Measurements from ENCODE around the gene APBA2.
"Not testable (repeated sequence)": the region's sequence is repeated elsewhere in the genome, so short reads cannot be mapped to it uniquely, and the experiment has no call there.

Gene APBA2

GRCh38 chr15:29031502-29032228 is 145.9 kb downstream of the APBA2 start:
- in situ Hi-C loops (cut with MboI; ENCODE audit: low sequenced_read_pairs), result no loop called here

- in situ Hi-C loops (cut with MboI; ENCODE audit: low sequenced_read_pairs), result no loop called here
These were observed 146.5 kb downstream of the APBA2 start for GRCh38 chr15:29032229-29032625.

GRCh38 chr15:29032751-29033150 is 147.0 kb downstream of the APBA2 start:
- in situ Hi-C loops (cut with MboI; ENCODE audit: low sequenced_read_pairs), result no loop called here

- in situ Hi-C loops (cut with MboI; ENCODE audit: low sequenced_read_pairs), result no loop called here
These were observed 148.4 kb downstream of the APBA2 start for GRCh38 chr15:29034151-29034550.

- in situ Hi-C loops (cut with MboI; ENCODE audit: low sequenced_read_pairs), result no loop called here
These were observed 149.0 kb downstream of the APBA2 start for GRCh38 chr15:29034593-29035335.

GRCh38 chr15:29035336-29036285 is 149.8 kb downstream of the APBA2 start:
- in situ Hi-C loops (cut with MboI; ENCODE audit: low sequenced_read_pairs), result no loop called here

GRCh38 chr15:29037997-29038705 is 152.4 kb downstream of the APBA2 start:
- in situ Hi-C loops (cut with MboI; ENCODE audit: low sequenced_read_pairs), result no loop called here

- in situ Hi-C loops (cut with MboI; ENCODE audit: low sequenced_read_pairs), result no loop called here
These were observed 153.9 kb downstream of the APBA2 start for GRCh38 chr15:29039466-29040369.

GRCh38 chr15:29040370-29040751 is 154.6 kb downstream of the APBA2 start:
- in situ Hi-C loops (cut with MboI; ENCODE audit: low sequenced_read_pairs), result no loop called here

- in situ Hi-C loops (cut with MboI; ENCODE audit: low sequenced_read_pairs), result no loop called here
These were observed 158.1 kb downstream of the APBA2 start for GRCh38 chr15:29043736-29044502.

- in situ Hi-C loops (cut with MboI; ENCODE audit: low sequenced_read_pairs), result no loop called here
These were observed 158.7 kb downstream of the APBA2 start for GRCh38 chr15:29044503-29044901.

GRCh38 chr15:29045161-29045560 is 159.4 kb downstream of the APBA2 start:
- in situ Hi-C loops (cut with MboI; ENCODE audit: low sequenced_read_pairs), result not testable (repeated sequence)

- in situ Hi-C loops (cut with MboI; ENCODE audit: low sequenced_read_pairs), result no loop called here
These were observed 159.9 kb downstream of the APBA2 start for GRCh38 chr15:29045717-29046116.

- in situ Hi-C loops (cut with MboI; ENCODE audit: low sequenced_read_pairs), result no loop called here
These were observed 160.6 kb downstream of the APBA2 start for GRCh38 chr15:29046281-29046810.

- in situ Hi-C loops (cut with MboI; ENCODE audit: low sequenced_read_pairs), result no loop called here
These were observed 161.2 kb downstream of the APBA2 start for GRCh38 chr15:29046977-29047376.

GRCh38 chr15:29048011-29048410 is 162.2 kb downstream of the APBA2 start:
- in situ Hi-C loops (cut with MboI; ENCODE audit: low sequenced_read_pairs), result no loop called here

GRCh38 chr15:29050870-29051269 is 165.1 kb downstream of the APBA2 start:
- in situ Hi-C loops (cut with MboI; ENCODE audit: low sequenced_read_pairs), result no loop called here

- in situ Hi-C loops (cut with MboI; ENCODE audit: low sequenced_read_pairs), result no loop called here
These were observed 165.6 kb downstream of the APBA2 start for GRCh38 chr15:29051422-29051821.

GRCh38 chr15:29053006-29053405 is 167.2 kb downstream of the APBA2 start:
- in situ Hi-C loops (cut with MboI; ENCODE audit: low sequenced_read_pairs), result no loop called here

Data from HL-60/S4 treated with retinoic acid at 250 ng/mL for 4 days and 3 days (cell line).